ENCODE results near the gene CSTB. TPM values are rescaled to one million over a fixed set of nuclear protein-coding genes. Genes with fewer than 3 reads are reported as not detected.

CSTB gene
- total RNA-seq, 1 donor from 2014 or later: 7.1 TPM

DNA sequence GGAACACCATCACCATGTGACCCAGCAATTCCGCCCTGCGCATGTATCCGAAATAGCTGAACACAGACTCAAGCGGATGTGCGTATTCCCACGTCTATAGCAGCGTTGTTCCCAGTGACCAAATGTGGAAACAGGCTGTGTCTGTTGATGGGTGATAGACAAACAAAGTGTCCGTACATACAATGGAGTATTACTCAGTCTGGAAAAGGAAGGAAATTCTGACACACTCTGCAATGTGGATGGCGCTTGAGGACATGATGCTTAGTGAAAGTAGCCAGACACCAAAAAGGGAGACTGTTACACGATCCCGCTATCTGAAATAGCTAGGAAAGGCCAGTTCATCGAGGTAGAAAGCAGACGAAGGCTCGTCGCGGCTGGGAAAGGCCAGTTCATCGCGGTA is 31.4 kb downstream of the CSTB start:
- no peak overlapping the region for H3K4me3 ChIP-seq
- H3K4me2 ChIP-seq: no peak overlapping the region
- no peaks in the 10 kb centered on the region for H3K27me3 ChIP-seq
- no peaks in the 10 kb centered on the region for H3K4me1 ChIP-seq
- TF ChIP-seq, protein P1, sequence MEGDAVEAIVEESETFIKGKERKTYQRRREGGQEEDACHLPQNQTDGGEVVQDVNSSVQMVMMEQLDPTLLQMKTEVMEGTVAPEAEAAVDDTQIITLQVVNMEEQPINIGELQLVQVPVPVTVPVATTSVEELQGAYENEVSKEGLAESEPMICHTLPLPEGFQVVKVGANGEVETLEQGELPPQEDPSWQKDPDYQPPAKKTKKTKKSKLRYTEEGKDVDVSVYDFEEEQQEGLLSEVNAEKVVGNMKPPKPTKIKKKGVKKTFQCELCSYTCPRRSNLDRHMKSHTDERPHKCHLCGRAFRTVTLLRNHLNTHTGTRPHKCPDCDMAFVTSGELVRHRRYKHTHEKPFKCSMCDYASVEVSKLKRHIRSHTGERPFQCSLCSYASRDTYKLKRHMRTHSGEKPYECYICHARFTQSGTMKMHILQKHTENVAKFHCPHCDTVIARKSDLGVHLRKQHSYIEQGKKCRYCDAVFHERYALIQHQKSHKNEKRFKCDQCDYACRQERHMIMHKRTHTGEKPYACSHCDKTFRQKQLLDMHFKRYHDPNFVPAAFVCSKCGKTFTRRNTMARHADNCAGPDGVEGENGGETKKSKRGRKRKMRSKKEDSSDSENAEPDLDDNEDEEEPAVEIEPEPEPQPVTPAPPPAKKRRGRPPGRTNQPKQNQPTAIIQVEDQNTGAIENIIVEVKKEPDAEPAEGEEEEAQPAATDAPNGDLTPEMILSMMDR (IDR thresholded peaks at IDR 0.05): no peak
- no peak for TF ChIP-seq EZH2 (IDR thresholded peaks at IDR 0.05)
- no peak for DNase-seq (ENCODE audit: low spot score)
- no peak overlapping the region for H3K27ac ChIP-seq
- no peaks in the 10 kb centered on the region for H3K9me3 Mint-ChIP-seq
- no peaks in the 10 kb centered on the region for H3K79me2 ChIP-seq (ENCODE audit: low read depth)
- H3K9me3 ChIP-seq (ENCODE audit: low read depth): no peaks in the 10 kb centered on the region
- H3F3A ChIP-seq (ENCODE audit: low read depth): peaks cover 22% of the 10 kb centered on the region
- no peak overlapping the region for H3K27ac Mint-ChIP-seq
- peaks cover 6% of the 10 kb centered on the region for H3K36me3 Mint-ChIP-seq
- no peaks in the 10 kb centered on the region for H3K36me3 ChIP-seq
- peaks cover 11% of the 10 kb centered on the region for H3K4me1 Mint-ChIP-seq
- H3K9ac ChIP-seq: no peak overlapping the region
- no peak overlapping the region for H3K4me3 Mint-ChIP-seq
- H4K20me1 ChIP-seq (ENCODE audit: low read depth): peaks cover 14% of the 10 kb centered on the region
- H2AFZ ChIP-seq (replicated peaks): no peak overlapping the region
- peaks cover 7% of the 10 kb centered on the region for H3K27me3 Mint-ChIP-seq (ENCODE audit: insufficient read depth, low read depth)

DNA sequence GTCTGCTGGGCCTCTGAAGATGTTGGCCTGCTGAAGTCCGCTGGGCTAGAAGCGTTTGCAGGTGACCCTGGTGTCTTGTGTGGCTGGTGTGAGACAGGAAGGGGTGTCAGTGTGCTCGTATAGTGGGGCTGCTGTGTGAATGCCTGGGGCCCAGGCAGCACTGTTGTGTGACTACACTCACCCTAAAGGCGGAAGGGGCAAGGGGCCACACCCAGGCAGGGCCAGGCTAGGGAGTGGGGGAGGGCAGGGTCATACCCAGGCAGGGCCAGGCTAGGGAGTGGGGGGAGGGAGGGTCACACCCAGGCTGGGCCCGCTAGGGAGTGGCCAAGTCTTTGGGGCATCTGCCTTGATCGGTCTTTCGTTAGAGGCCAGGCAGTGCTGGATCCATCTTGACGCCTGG is 32.2 kb downstream of the CSTB start:
- H3K36me3 Mint-ChIP-seq: peaks cover 8% of the 10 kb centered on the region
- Histone ChIP-seq H3K4me3 (no peak overlapping the region), H3K4me1 (no peaks in the 10 kb centered on the region), H3K27ac (no peak overlapping the region), H4K20me1 (ENCODE audit: low read depth) (peaks cover 14% of the 10 kb centered on the region), H3K4me2 (no peak overlapping the region), H2AFZ (replicated peaks) (no peak overlapping the region), H3K9me3 (ENCODE audit: low read depth) (no peaks in the 10 kb centered on the region), H3K36me3 (no peaks in the 10 kb centered on the region), H3F3A (ENCODE audit: low read depth) (peaks cover 29% of the 10 kb centered on the region), H3K27me3 (no peaks in the 10 kb centered on the region), H3K9ac (no peak overlapping the region), H3K79me2 (ENCODE audit: low read depth) (no peaks in the 10 kb centered on the region)
- DNase-seq (ENCODE audit: low spot score): no peak
- H3K27me3 Mint-ChIP-seq (ENCODE audit: insufficient read depth, low read depth): peaks cover 5% of the 10 kb centered on the region
- no peak overlapping the region for H3K27ac Mint-ChIP-seq
- no peaks in the 10 kb centered on the region for H3K9me3 Mint-ChIP-seq
- H3K4me3 Mint-ChIP-seq: no peak overlapping the region
- peaks cover 17% of the 10 kb centered on the region for H3K4me1 Mint-ChIP-seq
- TF ChIP-seq EZH2 (IDR thresholded peaks at IDR 0.05): no peak
- TF ChIP-seq, protein P1 (IDR thresholded peaks at IDR 0.05): no peak
- no peak for TF ChIP-seq EZH2phosphoT487 (IDR thresholded peaks at IDR 0.05)

DNA sequence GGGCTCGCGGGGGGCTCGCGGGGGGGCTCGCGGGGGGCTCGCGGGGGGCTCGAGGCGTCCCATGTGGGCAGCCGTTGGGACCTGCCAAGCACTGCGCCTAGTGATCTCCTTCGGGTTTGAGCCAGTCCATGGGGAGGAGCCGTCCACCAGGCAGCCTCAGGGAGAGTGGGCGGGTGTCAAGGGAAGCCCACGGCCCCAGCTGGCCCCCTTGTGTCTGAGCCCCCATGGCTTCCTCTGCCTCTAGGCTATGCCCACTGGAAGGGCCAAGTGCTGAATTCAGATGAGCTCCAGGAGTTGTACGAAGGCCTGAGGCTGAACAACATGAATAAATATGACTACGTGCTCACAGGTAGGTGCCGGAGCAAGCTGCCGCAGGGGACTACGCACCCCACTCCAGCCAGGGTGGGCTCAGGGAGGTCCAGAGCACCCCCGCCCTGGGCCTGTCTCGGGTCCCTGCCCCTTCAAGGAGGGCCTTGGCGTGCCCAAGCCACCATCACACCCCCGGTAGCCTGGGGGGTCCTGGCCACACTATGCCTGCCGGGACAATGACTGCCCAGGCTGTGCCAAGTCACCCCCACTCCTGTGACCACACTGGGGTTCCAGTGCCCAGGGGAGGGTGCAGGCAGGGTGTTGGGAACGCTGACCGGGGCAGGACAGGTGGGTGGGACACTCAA is 34.5 kb downstream of the CSTB start:
- no peak overlapping the region for H3K4me3 ChIP-seq
- Mint-ChIP-seq H3K4me1 (peaks cover 25% of the 10 kb centered on the region), H3K36me3 (peaks cover 9% of the 10 kb centered on the region), H3K4me3 (no peak overlapping the region), H3K27ac (no peak overlapping the region), H3K27me3 (ENCODE audit: insufficient read depth, low read depth) (peaks cover 5% of the 10 kb centered on the region), H3K9me3 (no peaks in the 10 kb centered on the region)
- H3K4me1 ChIP-seq: no peaks in the 10 kb centered on the region
- peaks cover 29% of the 10 kb centered on the region for H3F3A ChIP-seq (ENCODE audit: low read depth)
- no peaks in the 10 kb centered on the region for H3K9me3 ChIP-seq (ENCODE audit: low read depth)
- no peak overlapping the region for H3K4me2 ChIP-seq
- no peak overlapping the region for H3K9ac ChIP-seq
- no peaks in the 10 kb centered on the region for H3K79me2 ChIP-seq (ENCODE audit: low read depth)
- peak; percentile 47 for DNase-seq (ENCODE audit: low spot score)
- peaks cover 14% of the 10 kb centered on the region for H4K20me1 ChIP-seq (ENCODE audit: low read depth)
- H3K27me3 ChIP-seq: no peaks in the 10 kb centered on the region
- H3K27ac ChIP-seq: no peak overlapping the region
- no peaks in the 10 kb centered on the region for H3K36me3 ChIP-seq
- TF ChIP-seq, protein P1 (IDR thresholded peaks at IDR 0.05): no peak
- TF ChIP-seq EZH2phosphoT487 (IDR thresholded peaks at IDR 0.05): no peak
- TF ChIP-seq EZH2 (IDR thresholded peaks at IDR 0.05): no peak
- no peak overlapping the region for H2AFZ ChIP-seq (replicated peaks)
